Omental fat pad (tissue), 4 donors: ENCODE measurements around the gene KRTAP25-1. TPM values are rescaled to one million over a fixed set of nuclear protein-coding genes. Genes with fewer than 3 reads are reported as not detected.

ENCODE experiments used
- ATAC-seq: fragments of 150-250 bp; one replicate; pipeline ENCODE4 v1.9.1; 2016; ENCODE audit warnings: mild to moderate bottlenecking, moderate library complexity; ENCODE audit not compliant: low FRiP score
- DNase-seq: peaks from one replicate; pipeline ENCODE4 v3.0.0-alpha.2; 2019; ENCODE audit warnings: low spot score
- total RNA-seq, 4 donors: library from RNA; depleted of rRNA; stranded (reverse); fragments of >200 nt; gene quantifications; one replicate each; pipeline ENCODE4 v1.1.0, GENCODE V29; 2016
- TF ChIP-seq, protein P1 (sequence below), 3 donors: fragments of 450-650 bp; IDR thresholded peaks; one replicate each; pipeline ENCODE4 v1.5.1; 2016 to 2017; ENCODE audit warnings: antibody characterized with exemption in 3 of 3, mild to moderate bottlenecking in 3 of 3, moderate library complexity in 2 of 3

KRTAP25-1 gene
- total RNA-seq, 4 donors from 2014 or later: not detected

DNA sequence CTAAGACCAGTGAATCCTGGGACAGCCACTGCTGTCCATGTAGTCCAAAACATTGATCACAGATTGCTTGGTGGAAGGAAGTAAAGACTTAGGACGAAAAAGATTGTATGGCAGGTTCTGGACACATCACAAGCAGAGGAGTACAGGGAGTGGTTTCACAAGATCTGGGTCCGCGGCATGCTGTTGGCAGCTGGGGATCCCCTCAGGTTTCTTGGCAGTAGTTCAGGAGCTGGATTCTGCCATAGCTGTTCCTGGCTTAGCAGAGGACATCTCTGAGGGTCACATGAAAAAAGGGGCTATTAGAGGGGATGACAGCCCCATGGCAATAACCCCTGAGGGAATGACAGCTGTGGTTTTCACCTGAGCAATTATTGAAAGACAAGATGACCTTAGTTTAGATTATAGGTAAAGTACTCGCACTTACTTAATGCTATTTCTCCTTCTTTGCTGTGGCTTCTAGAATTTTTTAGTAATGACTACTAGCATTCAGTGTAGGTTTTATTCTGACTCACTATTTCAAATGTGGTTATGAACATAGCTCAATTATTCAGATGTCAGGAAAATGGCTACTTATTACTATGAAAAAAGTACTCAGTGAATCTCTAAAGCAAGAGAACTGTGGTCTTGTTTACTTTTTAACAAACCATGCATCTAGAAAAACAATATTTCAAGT is 40.0 kb upstream of the KRTAP25-1 start:
- TF ChIP-seq, protein P1, sequence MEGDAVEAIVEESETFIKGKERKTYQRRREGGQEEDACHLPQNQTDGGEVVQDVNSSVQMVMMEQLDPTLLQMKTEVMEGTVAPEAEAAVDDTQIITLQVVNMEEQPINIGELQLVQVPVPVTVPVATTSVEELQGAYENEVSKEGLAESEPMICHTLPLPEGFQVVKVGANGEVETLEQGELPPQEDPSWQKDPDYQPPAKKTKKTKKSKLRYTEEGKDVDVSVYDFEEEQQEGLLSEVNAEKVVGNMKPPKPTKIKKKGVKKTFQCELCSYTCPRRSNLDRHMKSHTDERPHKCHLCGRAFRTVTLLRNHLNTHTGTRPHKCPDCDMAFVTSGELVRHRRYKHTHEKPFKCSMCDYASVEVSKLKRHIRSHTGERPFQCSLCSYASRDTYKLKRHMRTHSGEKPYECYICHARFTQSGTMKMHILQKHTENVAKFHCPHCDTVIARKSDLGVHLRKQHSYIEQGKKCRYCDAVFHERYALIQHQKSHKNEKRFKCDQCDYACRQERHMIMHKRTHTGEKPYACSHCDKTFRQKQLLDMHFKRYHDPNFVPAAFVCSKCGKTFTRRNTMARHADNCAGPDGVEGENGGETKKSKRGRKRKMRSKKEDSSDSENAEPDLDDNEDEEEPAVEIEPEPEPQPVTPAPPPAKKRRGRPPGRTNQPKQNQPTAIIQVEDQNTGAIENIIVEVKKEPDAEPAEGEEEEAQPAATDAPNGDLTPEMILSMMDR (IDR thresholded peaks at IDR 0.05): no peak
- DNase-seq (no peak), ATAC-seq (no peak)

DNA sequence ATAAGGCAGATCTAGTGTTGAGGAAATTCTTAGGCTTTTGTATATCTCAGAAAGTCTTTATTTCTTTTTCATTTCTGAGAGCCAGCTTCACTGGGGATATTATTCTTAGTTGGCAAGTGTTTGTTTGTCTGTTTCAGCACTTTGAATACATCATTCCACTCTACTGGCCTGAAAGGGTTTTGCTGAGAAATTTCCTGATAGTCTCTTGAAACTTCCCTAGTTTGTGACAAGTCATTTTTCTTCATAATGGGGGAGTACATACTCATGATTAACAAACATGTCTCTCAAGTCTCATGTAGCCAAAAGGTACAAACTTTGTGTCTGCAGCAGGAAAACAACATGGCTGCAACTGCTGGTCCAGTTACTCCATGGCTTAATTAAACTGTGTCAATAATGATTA is 37.1 kb upstream of the KRTAP25-1 start:
- TF ChIP-seq, protein P1 (IDR thresholded peaks at IDR 0.05): no peak
- ATAC-seq: no peak
- DNase-seq: no peak

DNA sequence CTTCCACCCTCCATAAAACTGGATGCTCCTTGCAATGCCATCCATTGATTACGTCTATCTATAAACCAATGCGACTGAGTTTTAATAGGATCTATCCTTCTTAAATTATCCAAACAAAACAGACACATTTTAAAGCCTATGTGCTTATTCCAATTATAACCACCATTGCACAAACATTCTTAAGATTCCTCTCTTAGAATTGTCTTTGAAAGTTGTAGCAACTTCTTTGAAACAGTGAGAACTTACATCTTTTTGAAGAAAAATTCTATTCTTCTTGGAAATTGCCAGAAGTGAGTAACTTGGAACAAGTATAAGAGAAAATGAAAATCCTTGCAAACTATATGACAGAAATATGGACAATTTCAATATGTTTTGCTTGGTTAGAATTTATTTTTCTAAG is 30.9 kb upstream of the KRTAP25-1 start, which contains the start of gene KRTAP26-1:
KRTAP26-1 (minus strand) TSS at position 101 of the 400 bp plus-strand sequence. CDS start 280 bp downstream, outside the sequence.
- TF ChIP-seq, protein P1 (IDR thresholded peaks at IDR 0.05): no peak
- no peak for DNase-seq
- ATAC-seq: no peak

DNA sequence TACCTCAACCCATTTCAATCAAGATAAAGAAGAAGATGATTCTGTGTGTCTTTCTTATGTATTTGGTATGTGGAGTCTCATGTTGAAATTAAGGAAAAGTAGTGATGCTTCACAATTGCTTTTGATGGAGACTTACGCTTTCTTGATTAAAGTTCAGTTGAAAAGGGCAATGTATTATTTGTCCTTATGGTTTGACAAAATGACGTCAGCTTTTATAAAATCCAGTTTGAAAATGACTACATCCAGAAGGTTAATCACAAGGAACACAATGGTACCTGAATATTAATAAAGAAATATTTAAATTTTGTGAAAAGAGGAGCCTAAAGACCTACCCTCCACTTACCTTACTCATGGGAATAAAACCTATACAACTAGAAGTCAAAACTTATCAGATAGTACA is 26.4 kb upstream of the KRTAP25-1 start:
- DNase-seq: no peak
- no peak for ATAC-seq
- TF ChIP-seq, protein P1 (IDR thresholded peaks at IDR 0.05): no peak

DNA sequence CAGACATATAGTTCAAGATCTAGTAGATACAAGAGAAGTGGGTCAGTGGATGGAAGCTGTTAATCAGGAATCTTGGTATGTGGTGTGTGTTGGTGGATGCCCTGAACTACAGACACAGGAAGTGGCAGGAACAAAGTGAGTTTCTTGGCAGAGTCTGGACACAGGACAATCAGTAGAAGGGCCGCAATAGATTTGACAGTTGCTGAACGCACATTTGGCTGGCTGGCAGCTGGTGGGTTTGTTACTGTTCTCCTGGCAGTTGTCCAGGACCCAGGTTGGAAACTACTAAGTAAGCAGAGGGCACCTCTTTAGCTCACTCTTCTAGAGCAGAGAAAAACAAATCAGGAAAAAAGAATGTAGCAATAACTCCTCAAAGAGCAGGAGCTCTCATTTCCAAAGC is 17.6 kb upstream of the KRTAP25-1 start:
- TF ChIP-seq, protein P1 (IDR thresholded peaks at IDR 0.05): no peak
- no peak for ATAC-seq
- no peak for DNase-seq

DNA sequence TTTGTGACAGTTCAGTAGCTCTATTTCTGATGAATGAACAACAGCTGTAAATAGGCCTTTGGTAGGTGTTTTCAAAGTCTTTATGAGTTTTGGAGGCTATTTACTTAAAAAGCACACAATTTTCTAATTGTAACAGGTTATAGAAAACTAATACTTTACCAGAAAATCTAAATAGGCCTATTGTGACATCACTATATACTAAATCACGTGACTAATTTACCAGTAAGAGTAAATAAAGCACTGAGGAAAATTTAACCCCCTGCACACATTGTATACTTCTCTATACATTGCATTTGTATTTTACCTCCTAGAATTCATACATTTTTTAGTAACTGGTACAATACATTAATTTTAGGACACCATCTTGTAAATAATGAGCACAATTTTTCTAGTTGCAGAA is 15.8 kb upstream of the KRTAP25-1 start:
- DNase-seq (no peak), ATAC-seq (no peak)
- TF ChIP-seq, protein P1 (IDR thresholded peaks at IDR 0.05): no peak

DNA sequence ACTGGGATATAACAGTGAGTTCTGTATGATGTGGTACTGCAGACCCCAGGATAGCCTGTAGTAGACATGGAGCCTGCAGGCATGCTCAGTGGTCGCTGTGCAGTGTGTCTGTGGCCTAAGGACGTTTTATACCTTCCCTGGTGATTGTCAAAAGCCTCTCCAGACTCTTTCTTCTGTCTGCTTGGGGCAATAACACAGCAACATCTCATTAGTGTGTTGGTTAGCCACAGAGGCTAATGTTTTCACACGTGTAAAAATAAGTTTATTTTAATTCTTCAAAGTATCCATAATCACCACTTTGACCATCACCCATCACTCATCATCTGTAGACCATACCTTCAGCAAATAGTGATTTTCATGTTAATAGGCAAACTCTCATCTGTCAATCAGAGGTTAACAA is 6.5 kb downstream of the KRTAP25-1 start, which contains the start of gene KRTAP24-1:
KRTAP24-1 (minus strand) TSS at position 101 of the 400 bp plus-strand sequence; CDS start at position 83, 18 bp downstream.
- ATAC-seq (no peak), DNase-seq (no peak)
- TF ChIP-seq, protein P1 (IDR thresholded peaks at IDR 0.05): no peak
